ENCODE results near the gene RNF186. TPM values are rescaled to one million over a fixed set of nuclear protein-coding genes. Genes with fewer than 3 reads are reported as not detected.

The RNF186 gene
- total RNA-seq, 1 experiment from 2014 or later = 0.69 TPM

DNA sequence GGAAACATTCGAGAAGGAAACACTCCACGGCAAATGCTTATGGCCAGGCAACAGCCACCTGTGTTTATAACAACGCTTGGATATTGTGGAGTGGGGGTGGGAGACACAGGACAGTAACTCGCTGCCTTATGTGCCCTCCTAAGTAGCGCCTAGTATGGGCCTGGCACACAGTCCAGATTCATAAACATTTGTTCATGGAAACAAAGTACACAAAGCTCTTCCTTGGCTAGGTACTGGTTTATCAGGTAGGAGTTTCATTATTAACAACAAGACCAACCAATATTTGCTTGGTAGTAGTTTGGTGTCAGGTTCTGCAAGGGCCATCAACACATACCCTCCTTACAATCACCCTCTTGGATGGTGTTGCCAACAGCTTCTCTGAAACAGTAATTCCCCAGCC lies 38.8 kb downstream of the RNF186 start:
- H3K27me3 ChIP-seq (ENCODE audit: low read length) = no peaks in the 10 kb centered on the region
- H3K9me3 ChIP-seq (ENCODE audit: low read length) = no peaks in the 10 kb centered on the region
- BruUV-seq (replicated peaks) = no TSS peak
- no peak overlapping the region for H3K4me3 ChIP-seq (ENCODE audit: low read length)
- H3K36me3 ChIP-seq (ENCODE audit: low read depth, low read length) = no peaks in the 10 kb centered on the region; the same call in 1 of the 2 replicates
- no peak overlapping the region for H2AFZ ChIP-seq (ENCODE audit: low read length)
- H3K79me2 ChIP-seq (ENCODE audit: low read length) = no peaks in the 10 kb centered on the region
- TF ChIP-seq CTCF (conservative IDR thresholded peaks at IDR 0.05; ENCODE audit: low read depth, low read length) = no peak
- no peak for TF ChIP-seq EZH2 (IDR thresholded peaks at IDR 0.05; ENCODE audit: low read length, unreplicated experiment)
- no peak for TF ChIP-seq EZH2phosphoT487 (IDR thresholded peaks at IDR 0.05; ENCODE audit: borderline replicate concordance, low read length)
- H3F3A ChIP-seq (ENCODE audit: low read length, unreplicated experiment) = no peaks in the 10 kb centered on the region
- peaks cover under 1% of the 10 kb centered on the region; the same call in 1 of the 2 replicates for H3K4me1 ChIP-seq (ENCODE audit: insufficient read depth, low read length)
- no peak for ATAC-seq
- no peaks in the 10 kb centered on the region for H3K9me2 ChIP-seq (replicated peaks; ENCODE audit: low read length)
- H3K27ac ChIP-seq (ENCODE audit: low read length) = no peak overlapping the region
- ChIA-PET CTCF (no interaction called here), POLR2A (ENCODE audit: unreplicated experiment) (no interaction called here)
- no peak overlapping the region for H3K4me2 ChIP-seq (ENCODE audit: low read length)
- no peak overlapping the region for H3K9ac ChIP-seq (ENCODE audit: low read length)
- H4K20me1 ChIP-seq (ENCODE audit: low read length) = no peaks in the 10 kb centered on the region
- intact Hi-C loops (cut with micrococcal nuclease) = no loop called here
- no peak for DNase-seq

DNA sequence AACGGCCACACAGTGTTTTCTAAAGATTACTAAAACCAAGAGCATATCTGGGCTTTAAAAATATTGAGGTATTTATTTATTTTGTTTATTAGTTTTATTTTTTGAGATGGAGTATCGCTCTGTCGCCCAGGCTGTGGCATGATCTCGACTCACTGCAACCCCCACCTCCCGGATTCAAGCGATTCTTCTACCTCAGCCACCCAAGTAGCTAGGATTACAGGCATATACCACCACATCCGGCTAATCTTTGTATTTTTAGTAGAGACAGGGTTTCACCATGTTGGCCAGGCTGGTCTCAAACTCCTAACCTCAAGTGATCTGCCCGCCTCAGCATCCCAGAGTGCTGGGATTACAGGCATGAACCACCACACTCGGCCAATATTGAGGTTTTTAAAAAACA lies 39.3 kb downstream of the RNF186 start:
- no peaks in the 10 kb centered on the region for H3K9me3 ChIP-seq (ENCODE audit: low read length)
- H4K20me1 ChIP-seq (ENCODE audit: low read length) = no peaks in the 10 kb centered on the region
- H3K27me3 ChIP-seq (ENCODE audit: low read length) = no peaks in the 10 kb centered on the region
- H3K9me2 ChIP-seq (replicated peaks; ENCODE audit: low read length) = no peaks in the 10 kb centered on the region
- no peaks in the 10 kb centered on the region for H3F3A ChIP-seq (ENCODE audit: low read length, unreplicated experiment)
- POLR2A ChIA-PET (ENCODE audit: unreplicated experiment) = no interaction called here
- no peak overlapping the region for H3K4me3 ChIP-seq (ENCODE audit: low read length)
- intact Hi-C loops (cut with micrococcal nuclease) = no loop called here
- peaks cover 5% of the 10 kb centered on the region; the same call in 1 of the 2 replicates for H3K4me1 ChIP-seq (ENCODE audit: insufficient read depth, low read length)
- ATAC-seq (no peak), DNase-seq (no peak)
- no peak overlapping the region for H3K9ac ChIP-seq (ENCODE audit: low read length)
- H3K79me2 ChIP-seq (ENCODE audit: low read length) = no peaks in the 10 kb centered on the region
- CTCF ChIA-PET = no interaction called here
- TF ChIP-seq CTCF (conservative IDR thresholded peaks at IDR 0.05; ENCODE audit: low read depth, low read length) (no peak), EZH2 (IDR thresholded peaks at IDR 0.05; ENCODE audit: low read length, unreplicated experiment) (no peak), EZH2phosphoT487 (IDR thresholded peaks at IDR 0.05; ENCODE audit: borderline replicate concordance, low read length) (no peak)
- BruUV-seq (replicated peaks) = no TSS peak
- no peaks in the 10 kb centered on the region; the same call in 1 of the 2 replicates for H3K36me3 ChIP-seq (ENCODE audit: low read depth, low read length)
- no peak overlapping the region for H3K4me2 ChIP-seq (ENCODE audit: low read length)
- H3K27ac ChIP-seq (ENCODE audit: low read length) = no peak overlapping the region
- H2AFZ ChIP-seq (ENCODE audit: low read length) = no peak overlapping the region

GRCh38 chr1:19775317-19775716 lies 39.8 kb downstream of the RNF186 start:
- Histone ChIP-seq H2AFZ (ENCODE audit: low read length) (no peak overlapping the region), H3K79me2 (ENCODE audit: low read length) (no peaks in the 10 kb centered on the region), H3K4me2 (ENCODE audit: low read length) (no peak overlapping the region), H3K4me1 (ENCODE audit: insufficient read depth, low read length) (peaks cover 10% of the 10 kb centered on the region), H3K27ac (ENCODE audit: low read length) (no peak overlapping the region), H3K36me3 (ENCODE audit: low read depth, low read length) (no peaks in the 10 kb centered on the region; the same call in 1 of the 2 replicates), H3K27me3 (ENCODE audit: low read length) (no peaks in the 10 kb centered on the region), H3K9ac (ENCODE audit: low read length) (no peak overlapping the region), H4K20me1 (ENCODE audit: low read length) (no peaks in the 10 kb centered on the region), H3F3A (ENCODE audit: low read length, unreplicated experiment) (no peaks in the 10 kb centered on the region), H3K9me2 (replicated peaks; ENCODE audit: low read length) (no peaks in the 10 kb centered on the region), H3K4me3 (ENCODE audit: low read length) (no peak overlapping the region), H3K9me3 (ENCODE audit: low read length) (no peaks in the 10 kb centered on the region)
- no peak for ATAC-seq
- CTCF ChIA-PET = no interaction called here
- intact Hi-C loops (cut with micrococcal nuclease) = no loop called here
- TF ChIP-seq EZH2 (IDR thresholded peaks at IDR 0.05; ENCODE audit: low read length, unreplicated experiment) (no peak), EZH2phosphoT487 (IDR thresholded peaks at IDR 0.05; ENCODE audit: borderline replicate concordance, low read length) (no peak), CTCF (conservative IDR thresholded peaks at IDR 0.05; ENCODE audit: low read depth, low read length) (no peak)
- POLR2A ChIA-PET (ENCODE audit: unreplicated experiment) = no interaction called here
- peak; percentile 17 for DNase-seq
- BruUV-seq (replicated peaks) = no TSS peak

All from PC-3 (cell line).